ENCODE measurements around the gene SVEP1.

The SVEP1 gene

GRCh38 chr9:110432253-110432652, 147.3 kb downstream of the SVEP1 start:
- TF ChIP-seq CTCF (IDR thresholded peaks at IDR 0.05; ENCODE audit: borderline replicate concordance, extremely low read depth, low read length, poor library complexity, severe bottlenecking) = no peak
- TF ChIP-seq EZH2 (IDR thresholded peaks at IDR 0.05; ENCODE audit: borderline replicate concordance, low read depth, low read length, severe bottlenecking) = no peak
- no peaks in the 10 kb centered on the region for H3K4me1 ChIP-seq (ENCODE audit: insufficient read depth, low read length)
- no peak overlapping the region for H2AFZ ChIP-seq (ENCODE audit: low read depth, low read length)
- H3K27me3 ChIP-seq (ENCODE audit: insufficient read depth, low read length, poor library complexity) = peaks cover 3% of the 10 kb centered on the region
- H3K9ac ChIP-seq (ENCODE audit: low read depth, low read length) = no peak overlapping the region
- no peak for ATAC-seq (ENCODE audit: insufficient read depth, low read depth)
- no peaks in the 10 kb centered on the region for H3K79me2 ChIP-seq (ENCODE audit: insufficient read depth, low read length)
- no peak for DNase-seq
- H3K27ac ChIP-seq (ENCODE audit: low read length) = no peak overlapping the region
- no peak overlapping the region for H3K4me2 ChIP-seq (ENCODE audit: insufficient read depth, low read length)
- no peaks in the 10 kb centered on the region for H3K9me3 ChIP-seq (ENCODE audit: insufficient read depth, low read length, severe bottlenecking)
- no peaks in the 10 kb centered on the region for H4K20me1 ChIP-seq (ENCODE audit: insufficient read depth, low read length)
- no peak overlapping the region for H3K4me3 ChIP-seq (ENCODE audit: low read depth in 1 of 2, low read length in 2 of 2)
- no peaks in the 10 kb centered on the region for H3K36me3 ChIP-seq (ENCODE audit: insufficient read depth, low read length)

DNA sequence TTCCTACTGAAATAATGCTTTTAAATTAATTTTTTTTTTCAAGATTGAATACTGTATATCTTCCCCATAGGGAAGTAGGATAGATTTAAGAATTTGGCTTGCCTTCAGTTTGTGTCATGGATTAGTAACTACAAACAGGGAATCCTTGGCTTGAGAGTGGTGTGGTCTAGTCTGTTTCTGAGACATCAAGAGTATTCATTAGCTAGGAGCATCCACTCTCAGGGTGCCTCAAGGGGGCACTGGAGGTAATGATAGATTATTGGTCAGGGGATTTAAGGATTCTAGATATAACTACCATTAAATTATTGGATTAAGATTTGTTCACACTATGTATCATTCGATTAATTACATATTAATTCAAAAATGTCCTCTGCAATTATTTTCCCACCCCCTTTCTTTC, 150.1 kb downstream of the SVEP1 start:
- Histone ChIP-seq H2AFZ (ENCODE audit: low read depth, low read length) (no peak overlapping the region), H3K4me3 (ENCODE audit: low read depth in 1 of 2, low read length in 2 of 2) (no peak overlapping the region), H3K4me1 (ENCODE audit: insufficient read depth, low read length) (no peaks in the 10 kb centered on the region), H3K4me2 (ENCODE audit: insufficient read depth, low read length) (no peak overlapping the region), H3K27ac (ENCODE audit: low read length) (no peak overlapping the region), H3K9me3 (ENCODE audit: insufficient read depth, low read length, severe bottlenecking) (no peaks in the 10 kb centered on the region), H3K9ac (ENCODE audit: low read depth, low read length) (no peak overlapping the region), H4K20me1 (ENCODE audit: insufficient read depth, low read length) (no peaks in the 10 kb centered on the region), H3K36me3 (ENCODE audit: insufficient read depth, low read length) (no peaks in the 10 kb centered on the region), H3K27me3 (ENCODE audit: insufficient read depth, low read length, poor library complexity) (no peaks in the 10 kb centered on the region), H3K79me2 (ENCODE audit: insufficient read depth, low read length) (no peaks in the 10 kb centered on the region)
- ATAC-seq (ENCODE audit: insufficient read depth, low read depth) (no peak), DNase-seq (no peak)
- TF ChIP-seq CTCF (IDR thresholded peaks at IDR 0.05; ENCODE audit: borderline replicate concordance, extremely low read depth, low read length, poor library complexity, severe bottlenecking) (no peak), EZH2 (IDR thresholded peaks at IDR 0.05; ENCODE audit: borderline replicate concordance, low read depth, low read length, severe bottlenecking) (no peak)

DNA sequence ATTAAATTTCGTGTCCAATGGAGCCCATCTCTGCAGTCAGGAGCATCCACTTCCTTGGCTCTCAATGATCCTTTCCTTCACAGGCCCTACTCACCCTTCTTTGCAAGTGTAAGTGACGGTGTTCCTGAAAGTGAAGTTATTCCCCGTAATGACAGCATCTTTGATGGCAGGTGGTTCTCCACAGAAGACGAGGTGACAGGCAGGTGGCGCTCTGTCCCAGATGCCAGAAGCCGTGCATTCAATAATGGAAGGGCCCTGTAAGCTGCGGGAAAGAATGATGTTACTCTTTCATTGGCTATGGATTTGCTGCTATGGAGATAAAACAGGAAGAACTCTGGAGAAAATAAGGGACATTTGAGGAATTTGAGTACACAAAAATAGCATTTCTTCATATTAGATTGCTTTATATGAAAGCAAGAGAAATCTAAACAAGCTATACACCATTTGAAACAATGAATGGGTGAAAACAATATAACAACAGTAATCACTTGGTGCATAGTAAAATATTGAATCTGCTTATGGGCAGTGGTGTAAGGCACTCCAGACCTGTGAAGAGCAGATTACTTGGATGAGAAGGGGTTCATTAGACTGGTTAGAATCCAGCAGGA, 151.9 kb downstream of the SVEP1 start:
- no peaks in the 10 kb centered on the region for H3K79me2 ChIP-seq (ENCODE audit: insufficient read depth, low read length)
- peak; percentile 21 for DNase-seq
- peak overlapping the region; percentile 45; the same call in 1 of the 2 replicates for H2AFZ ChIP-seq (ENCODE audit: low read depth, low read length)
- H3K36me3 ChIP-seq (ENCODE audit: insufficient read depth, low read length) = no peaks in the 10 kb centered on the region
- H4K20me1 ChIP-seq (ENCODE audit: insufficient read depth, low read length) = no peaks in the 10 kb centered on the region
- no peak overlapping the region for H3K4me3 ChIP-seq (ENCODE audit: low read depth in 1 of 2, low read length in 2 of 2)
- no peak for ATAC-seq (ENCODE audit: insufficient read depth, low read depth)
- TF ChIP-seq CTCF (IDR thresholded peaks at IDR 0.05; ENCODE audit: borderline replicate concordance, extremely low read depth, low read length, poor library complexity, severe bottlenecking) = peak; percentile 60
- TF ChIP-seq EZH2 (IDR thresholded peaks at IDR 0.05; ENCODE audit: borderline replicate concordance, low read depth, low read length, severe bottlenecking) = no peak
- no peak overlapping the region for H3K27ac ChIP-seq (ENCODE audit: low read length)
- H3K4me1 ChIP-seq (ENCODE audit: insufficient read depth, low read length) = no peaks in the 10 kb centered on the region
- no peaks in the 10 kb centered on the region for H3K27me3 ChIP-seq (ENCODE audit: insufficient read depth, low read length, poor library complexity)
- no peak overlapping the region for H3K9ac ChIP-seq (ENCODE audit: low read depth, low read length)
- H3K9me3 ChIP-seq (ENCODE audit: insufficient read depth, low read length, severe bottlenecking) = no peaks in the 10 kb centered on the region
- no peak overlapping the region for H3K4me2 ChIP-seq (ENCODE audit: insufficient read depth, low read length)
